GM19397 (cell line): ENCODE results near the gene CD63.

Source experiments
- ATAC-seq: cut with Tn5 transposase; IDR thresholded peaks from one replicate; pipeline ENCODE4 v1.9.1; 2021; ENCODE audit warnings: mild to moderate bottlenecking, moderate library complexity; ENCODE audit not compliant: unreplicated experiment

Gene CD63

DNA sequence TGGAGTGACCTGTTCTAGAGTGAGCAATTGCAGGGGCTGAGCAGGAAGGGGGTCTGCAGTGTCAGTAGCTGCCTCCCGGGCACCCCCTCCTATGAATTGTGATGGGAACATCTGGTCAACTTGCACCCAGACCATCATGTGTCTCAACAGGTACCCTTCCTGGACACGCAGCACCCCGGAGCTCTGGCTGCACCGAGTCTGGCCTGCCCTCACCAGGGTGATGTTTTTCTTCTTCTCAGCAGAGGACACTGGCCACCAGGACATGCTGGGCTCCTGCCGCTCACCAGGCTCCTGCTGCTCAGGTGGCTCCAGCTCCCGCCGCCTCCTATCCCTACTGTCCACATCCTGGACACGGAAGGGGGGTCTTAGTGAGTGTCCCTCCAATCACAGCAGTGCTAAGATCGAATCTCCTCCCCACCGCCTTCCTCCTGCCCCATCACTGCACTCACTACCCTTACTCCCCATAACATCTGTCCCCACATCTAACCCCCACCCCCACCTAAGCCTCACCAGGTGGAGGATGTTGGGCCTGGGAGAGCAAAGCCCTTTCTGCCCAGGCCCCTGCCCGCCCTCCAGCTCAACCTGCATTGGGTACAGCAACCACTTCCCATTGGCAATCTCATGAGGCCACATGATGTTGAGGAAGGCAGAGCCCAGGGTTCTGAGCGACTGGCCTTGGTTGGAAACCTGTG, 36.0 kb downstream of the CD63 start:
- ATAC-seq, result no peak

DNA sequence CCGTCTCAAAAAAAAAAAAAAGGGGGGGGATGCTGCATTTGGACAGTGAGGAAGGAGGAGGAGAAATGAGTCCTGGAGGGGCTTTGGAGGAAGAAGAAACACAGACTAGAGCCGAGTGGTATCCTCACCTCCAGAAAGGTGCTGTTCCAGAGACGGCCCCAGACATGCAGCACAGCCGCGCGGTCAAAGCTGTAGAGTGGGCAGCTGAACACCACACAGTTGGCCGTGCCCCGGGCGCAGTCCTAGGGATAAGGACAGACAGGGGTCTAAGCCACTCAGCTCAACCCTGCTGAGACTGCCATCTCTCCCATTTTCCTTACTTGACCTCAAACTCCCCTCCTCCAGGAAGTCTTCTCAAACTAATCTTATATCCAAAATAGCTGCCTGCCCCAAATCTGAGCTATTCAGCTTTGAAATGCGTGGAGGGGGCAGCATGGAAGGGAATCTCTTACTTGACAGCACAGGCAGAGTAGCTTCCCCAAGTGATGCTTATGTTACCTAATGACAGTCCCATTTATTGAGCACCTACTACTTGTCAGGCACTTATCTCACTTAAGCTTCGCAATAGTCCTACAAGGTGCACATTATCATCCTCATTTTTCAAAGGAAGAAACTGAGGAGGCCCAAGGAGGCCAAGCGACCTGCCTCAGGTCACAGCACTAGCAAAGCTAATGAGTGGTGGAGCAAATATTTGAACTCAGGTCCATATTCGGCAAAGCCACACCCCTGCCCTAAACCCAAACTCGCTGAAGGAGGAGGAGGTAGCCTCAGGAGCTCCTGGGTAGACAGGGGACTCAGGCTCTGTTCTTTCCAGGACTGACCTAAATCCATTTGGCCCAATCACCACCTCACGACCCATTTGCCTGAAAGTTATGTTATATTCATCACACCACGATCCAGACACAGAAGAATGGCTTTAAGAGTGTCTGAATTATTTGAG, 39.8 kb downstream of the CD63 start:
- no peak for ATAC-seq

DNA sequence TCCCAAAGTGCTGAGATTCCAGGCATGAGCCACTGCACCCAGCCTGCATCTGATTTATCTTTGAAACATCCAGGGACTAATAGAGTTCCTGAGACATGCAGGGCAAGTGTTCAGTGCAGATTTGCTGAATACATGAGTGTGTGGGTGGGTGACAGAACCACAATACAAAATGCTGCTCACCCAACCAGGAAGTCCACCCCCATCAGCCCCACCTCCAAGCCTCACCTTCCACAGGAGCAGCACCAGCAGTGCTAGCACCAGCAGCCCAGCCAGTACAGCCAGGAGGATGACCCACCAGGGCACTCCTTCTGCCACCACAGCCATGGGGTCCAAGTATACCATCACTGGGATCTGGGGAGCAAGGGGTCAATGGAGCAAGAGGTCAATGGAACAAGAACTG, 41.1 kb downstream of the CD63 start:
- ATAC-seq, result no peak

DNA sequence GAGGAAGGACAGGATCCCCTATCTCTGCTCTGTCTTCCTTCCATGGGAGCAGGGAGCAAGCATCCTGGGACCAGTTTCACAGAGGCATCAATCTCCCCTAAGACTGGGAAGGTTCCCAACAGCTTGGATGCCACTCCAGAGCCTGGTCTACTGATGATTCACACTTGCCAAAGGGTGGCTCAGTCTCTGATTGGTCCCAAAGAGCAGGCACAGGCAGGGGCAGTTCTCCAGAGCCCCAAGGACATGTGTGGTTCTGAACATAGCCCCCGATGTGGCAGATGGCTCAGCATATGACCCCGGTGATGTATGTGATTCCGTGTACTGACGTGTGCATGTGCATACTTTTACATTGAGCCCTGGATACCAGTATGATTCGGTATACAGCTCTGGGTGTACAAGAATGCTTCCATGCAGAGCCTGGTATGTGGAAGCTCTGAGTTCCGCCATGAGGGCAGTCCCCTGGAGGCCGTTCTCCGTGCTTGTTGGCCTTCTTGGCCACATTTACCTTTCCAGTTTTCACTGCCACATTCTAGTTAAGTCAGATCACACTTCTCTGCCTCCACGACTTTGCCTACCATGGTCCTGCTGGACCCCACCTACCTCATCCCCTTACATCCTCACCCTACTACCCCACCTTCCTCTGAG, 42.3 kb downstream of the CD63 start:
- no peak for ATAC-seq

DNA sequence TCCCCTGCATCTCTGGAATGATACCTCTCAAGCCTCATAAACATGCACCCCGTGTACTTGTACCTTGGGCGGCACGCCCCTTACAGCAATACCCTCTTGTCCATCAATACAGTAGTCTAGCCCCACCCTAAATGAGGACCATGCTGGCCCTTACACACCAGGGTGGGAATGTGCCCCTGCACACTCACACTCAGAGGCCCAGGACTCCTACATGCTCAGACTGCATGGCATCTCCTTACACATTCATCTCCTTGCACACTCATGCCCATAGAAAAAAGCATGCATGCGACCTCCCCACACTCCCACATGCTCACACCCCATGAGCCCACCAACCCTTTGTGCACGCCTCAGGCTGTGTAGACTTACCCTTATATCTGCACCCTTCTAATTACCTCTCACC, 43.1 kb downstream of the CD63 start:
- ATAC-seq, result no peak

DNA sequence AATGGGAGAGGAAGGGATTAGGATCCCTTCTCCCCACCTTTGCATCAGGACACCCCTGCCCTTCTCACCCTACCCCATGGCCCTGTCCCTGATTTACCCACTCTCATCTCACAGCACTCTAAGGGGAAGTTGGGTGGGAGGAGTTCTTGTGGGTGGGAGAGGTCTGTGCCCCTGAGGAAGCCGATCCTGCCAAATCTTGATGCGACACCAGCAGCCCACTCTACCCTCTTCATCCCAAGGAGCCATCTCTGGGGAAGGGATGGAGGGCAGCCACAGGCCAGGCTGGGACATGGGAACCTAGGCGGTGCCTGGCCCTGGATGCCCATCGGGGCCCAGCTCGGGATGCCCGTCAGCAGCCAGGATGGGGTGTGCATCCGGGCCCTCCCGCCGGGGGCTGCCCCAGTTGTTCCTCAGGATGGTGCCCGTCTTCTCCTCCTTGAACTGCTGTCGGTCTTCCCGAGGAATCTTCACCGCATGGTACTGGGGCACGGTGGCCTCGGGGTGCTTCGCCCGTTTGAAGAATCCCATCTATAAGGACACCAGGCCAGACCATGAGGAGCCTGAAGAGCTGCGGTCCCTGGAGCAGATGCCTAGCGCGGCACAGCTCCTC, 43.9 kb downstream of the CD63 start:
- no peak for ATAC-seq

DNA sequence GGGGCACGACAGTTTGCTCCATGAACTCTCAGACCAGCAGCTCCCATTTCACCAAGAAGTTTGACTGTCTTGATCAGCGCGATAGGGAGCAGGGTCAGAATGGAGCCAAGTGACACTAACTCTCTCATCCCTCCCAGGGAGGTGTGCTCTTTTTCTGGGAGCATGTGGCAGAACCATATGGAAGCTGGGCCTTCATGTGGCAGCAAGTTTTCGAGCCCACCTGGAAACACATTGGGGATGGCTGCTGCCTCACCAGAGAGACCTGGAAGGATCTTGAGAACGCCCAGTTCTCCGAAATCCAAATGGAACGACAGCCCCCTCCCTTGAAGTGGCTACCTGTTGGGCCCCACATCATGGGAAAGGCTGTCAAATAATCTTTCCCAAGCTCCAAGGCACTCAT, 45.1 kb downstream of the CD63 start:
- no peak for ATAC-seq

GRCh38 chr12:55682087-55682796, 46.6 kb downstream of the CD63 start:
- no peak for ATAC-seq

- no peak for ATAC-seq
Observed at GRCh38 chr12:55681142-55682077, 47.4 kb downstream of the CD63 start.

DNA sequence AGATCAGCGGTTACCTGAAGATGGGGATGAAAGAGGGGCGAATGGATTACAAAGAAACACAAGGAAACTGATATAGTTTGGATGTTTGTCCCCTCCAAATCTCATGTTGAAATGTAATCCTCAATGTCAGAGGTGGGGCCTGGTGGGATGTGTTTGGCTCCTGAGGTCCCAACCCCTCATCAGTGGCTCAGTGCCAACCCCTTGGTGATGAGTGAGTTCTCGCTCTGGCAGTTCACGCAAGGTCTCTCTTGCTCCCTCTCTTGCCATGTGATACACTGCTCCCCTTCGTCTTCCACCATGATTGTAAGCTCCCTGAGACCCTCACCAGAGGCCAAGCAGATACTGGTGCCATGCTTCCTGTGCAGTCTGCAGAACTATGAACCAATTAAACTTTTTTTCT, 49.1 kb downstream of the CD63 start:
- no peak for ATAC-seq

DNA sequence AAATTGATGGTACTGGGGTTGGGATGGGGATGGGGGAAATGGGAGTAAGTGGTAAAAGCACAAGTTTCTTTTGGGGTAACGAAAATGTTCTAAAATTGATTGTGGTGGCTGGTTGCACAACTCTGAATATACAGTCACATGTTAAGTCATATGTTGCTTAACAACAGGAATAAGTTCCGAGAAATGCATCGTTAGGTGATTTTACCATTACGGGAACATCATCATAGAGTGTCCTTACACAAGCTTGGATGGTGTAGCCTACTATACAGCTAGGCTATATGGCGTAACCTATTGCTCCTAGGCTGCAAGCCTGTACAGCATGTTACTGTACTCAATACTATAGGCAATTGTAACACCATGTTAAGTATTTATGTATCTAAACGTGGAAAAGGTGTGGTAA, 52.1 kb downstream of the CD63 start:
- no peak for ATAC-seq

GRCh38 chr12:55675666-55676065, 53.1 kb downstream of the CD63 start:
- no peak for ATAC-seq
